IMR-90 (cell line): Measurements from ENCODE around the gene ARHGAP24. TPM values are rescaled to one million over a fixed set of nuclear protein-coding genes. Genes with fewer than 3 reads are reported as not detected.
A peak's percentile ranks its signal among the peaks of the same experiment; 100 is the strongest.

Experiments used
- ATAC-seq: fragments of 200-7000 bp; cut with Tn5 transposase; 2 replicates; pipeline ENCODE4 v1.9.1; 2020; ENCODE audit warnings: low read depth, mild to moderate bottlenecking, moderate library complexity
- BruUV-seq: library from RNA; stranded (reverse); fragments of 400-500 nt; replicated peaks from 2 replicates; lab custom pipeline; 2021; lab: Mats Ljungman, UMichigan
- CTCF ChIA-PET: fragments of 300-600 bp; formaldehyde crosslinking; extraction: SDS; loops from one replicate; lab custom pipeline; 2021; ENCODE audit warnings: antibody characterized with exemption; lab: Yijun Ruan, JAX
- POLR2A ChIA-PET: fragments of 300-600 bp; sonication (Branson Sonifier 250); formaldehyde crosslinking; loops from one replicate; lab custom pipeline; 2022; ENCODE audit warnings: antibody characterized with exemption; ENCODE audit not compliant: unreplicated experiment; lab: Charles Lee
- DNase-seq: peaks from one replicate; pipeline ENCODE4 v3.0.0; 2013
- H2AFZ ChIP-seq: replicated peaks from 2 replicates; pipeline ENCODE3; 2013; ENCODE audit warnings: low read length, mild to moderate bottlenecking; ENCODE audit not compliant: poor library complexity
- H2AK5ac ChIP-seq: 2 replicates; pipeline ENCODE4 v1.6.1; 2013; ENCODE audit warnings: low read depth, low read length, inconsistent platforms
- H2AK9ac ChIP-seq: replicated peaks from 2 replicates; pipeline ENCODE3; 2013; ENCODE audit warnings: mild to moderate bottlenecking, low read depth, low read length, moderate library complexity; ENCODE audit not compliant: poor library complexity
- H2BK120ac ChIP-seq: 2 replicates; pipeline ENCODE4 v1.6.1; 2013; ENCODE audit warnings: low read depth, low read length, inconsistent platforms
- H2BK15ac ChIP-seq: 3 replicates; pipeline ENCODE4 v1.6.1; 2013; ENCODE audit warnings: low read depth, low read length, inconsistent platforms
- H2BK20ac ChIP-seq: 2 replicates; pipeline ENCODE4 v1.6.1; 2013; ENCODE audit warnings: low read depth, mild to moderate bottlenecking, inconsistent platforms, low read length, moderate library complexity
- H2BK5ac ChIP-seq: 2 replicates; pipeline ENCODE4 v1.6.1; 2013; ENCODE audit warnings: mild to moderate bottlenecking, low read depth, low read length, inconsistent platforms; ENCODE audit not compliant: poor library complexity, severe bottlenecking
- H3K14ac ChIP-seq: replicated peaks from 2 replicates; pipeline ENCODE4 v1.6.1; 2013; ENCODE audit warnings: low read depth, low read length, inconsistent platforms
- H3K18ac ChIP-seq: 2 replicates; pipeline ENCODE4 v1.6.1; 2013; ENCODE audit warnings: low read depth, low read length, control low read depth
- H3K23ac ChIP-seq: 2 replicates; pipeline ENCODE4 v1.6.1; 2013; ENCODE audit warnings: low read depth, low read length, inconsistent platforms
- H3K27ac ChIP-seq: 2 replicates; pipeline ENCODE4 v1.5.1; 2013; ENCODE audit warnings: mild to moderate bottlenecking, control low read depth, low read length; ENCODE audit not compliant: insufficient read depth
- H3K27me3 ChIP-seq: 2 replicates; pipeline ENCODE4 v1.6.1; 2013; ENCODE audit warnings: low read length; ENCODE audit not compliant: control insufficient read depth, insufficient read depth
- H3K36me3 ChIP-seq: 2 replicates; pipeline ENCODE4 v1.6.1; 2013; ENCODE audit warnings: low read length, mixed read lengths; ENCODE audit not compliant: control insufficient read depth, insufficient read depth
- H3K4ac ChIP-seq: 2 replicates; pipeline ENCODE4 v1.6.1; 2013; ENCODE audit warnings: low read depth, low read length, inconsistent platforms
- H3K4me1 ChIP-seq: 2 replicates; pipeline ENCODE4 v1.6.1; 2013; ENCODE audit warnings: low read length, mixed read lengths; ENCODE audit not compliant: control insufficient read depth, insufficient read depth
- H3K4me2 ChIP-seq: 2 replicates; pipeline ENCODE4 v1.6.1; 2013; ENCODE audit warnings: low read depth, mild to moderate bottlenecking, control low read depth, low read length, moderate library complexity
- H3K4me3 ChIP-seq: 2 replicates; pipeline ENCODE4 v1.5.1; 2013; ENCODE audit warnings: low read depth, mild to moderate bottlenecking, control low read depth, low read length, moderate library complexity; ENCODE audit not compliant: insufficient read depth
- H3K56ac ChIP-seq: 2 replicates; pipeline ENCODE4 v1.6.1; 2013; ENCODE audit warnings: low read length, inconsistent platforms; ENCODE audit not compliant: insufficient read depth; ENCODE audit errors: extremely low read depth
- H3K79me1 ChIP-seq, 2 experiments: 2 replicates each; pipeline ENCODE4 v1.6.1; 2013; ENCODE audit warnings: low read length in 2 of 2, inconsistent platforms in 1 of 2, low read depth in 1 of 2
- H3K9ac ChIP-seq: 2 replicates; pipeline ENCODE4 v1.6.1; 2013; ENCODE audit warnings: low read depth, low read length, control low read depth
- H3K9me1 ChIP-seq: 2 replicates; pipeline ENCODE4 v1.6.1; 2013; ENCODE audit warnings: low read length, inconsistent platforms; ENCODE audit not compliant: insufficient read depth
- H3K9me3 ChIP-seq: 2 replicates; pipeline ENCODE4 v1.6.1; 2013; ENCODE audit warnings: low read length; ENCODE audit not compliant: control insufficient read depth, insufficient read depth
- H4K20me1 ChIP-seq: 2 replicates; pipeline ENCODE4 v1.6.1; 2013; ENCODE audit warnings: low read length, inconsistent platforms; ENCODE audit not compliant: insufficient read depth
- H4K5ac ChIP-seq: 2 replicates; pipeline ENCODE4 v1.6.1; 2013; ENCODE audit warnings: mild to moderate bottlenecking, low read depth, low read length, control low read depth
- H4K8ac ChIP-seq, 2 experiments: 2 replicates each; pipeline ENCODE4 v1.6.1; 2013; ENCODE audit warnings: low read depth in 2 of 2, low read length in 2 of 2, control low read depth in 1 of 2, inconsistent platforms in 1 of 2
- H4K91ac ChIP-seq: 2 replicates; pipeline ENCODE4 v1.6.1; 2013; ENCODE audit warnings: low read depth, low read length, inconsistent platforms; ENCODE audit not compliant: insufficient read depth
- CEBPB ChIP-seq: IDR thresholded peaks from 2 replicates; pipeline ENCODE4 v1.6.1; 2012; ENCODE audit warnings: low read depth, low read length, improper control_type of control experiment
- USF2 ChIP-seq: fragments of 150-350 bp; IDR thresholded peaks from 2 replicates; pipeline ENCODE4 v1.6.1; 2017; ENCODE audit warnings: mild to moderate bottlenecking, antibody characterized with exemption, low read length, low read depth
- WGBS, 2 experiments: methylation state at CpG; one replicate each; pipeline versions ENCODE4 v1.1.5 to v1.1.7; 2013; ENCODE audit warnings: missing lambda C conversion rate in 2 of 2; ENCODE audit not compliant: insufficient read length in 1 of 2; ENCODE audit errors: extremely low coverage in 2 of 2; 5-methylcytosine and 5-hydroxymethylcytosine counted together
- dilution Hi-C: fragments of 300-500 bp; cut with HindIII; formaldehyde crosslinking; loops from one replicate; pipeline ENCODE4 v1.14.3; 2018; ENCODE audit warnings: low sequenced_read_pairs; ENCODE audit not compliant: unreplicated experiment
- in situ Hi-C: fragments of 300-500 bp; cut with MboI; formaldehyde crosslinking; loops from 3 replicates; pipeline ENCODE4 v1.14.3; 2019; ENCODE audit warnings: low sequenced_read_pairs, inconsistent platforms, mixed read lengths
- intact Hi-C: fragments of 100-400 bp; cut with micrococcal nuclease; formaldehyde crosslinking; loops from 2 replicates; pipeline ENCODE4 v1.10.0; 2022
- polyA plus RNA-seq, 3 experiments: library from polyadenylated mRNA; depleted of rRNA; stranded (reverse); fragments of >200 nt; gene quantifications; 2 replicates each; pipeline ENCODE4 v1.2.3, GENCODE V29; 2012; ENCODE audit warnings: low replicate concordance in 1 of 3
- total RNA-seq: library from RNA; depleted of rRNA; stranded (reverse); fragments of >200 nt; gene quantifications from 2 replicates; pipeline ENCODE4 v1.2.3, GENCODE V29; 2012

The ARHGAP24 gene
- total and polyA plus RNA-seq, 2 of the 4 experiments (the other 2 are of a cell fraction), result 11.9 to 24.0 TPM

- H3K4me3 ChIP-seq, result no peak overlapping the region
- ATAC-seq (peak; percentile 57), DNase-seq (peak; percentile 82)
- in situ Hi-C loops (loop anchor here (10.0 kb wide), 1 partner anchor 273 kb away; no protein-coding TSS in a partner anchor), intact Hi-C loops (no loop called here), dilution Hi-C loops (no loop called here)
- H4K20me1 ChIP-seq, result no peaks in the 10 kb centered on the region; the same call in 1 of the 2 replicates
- H2AK5ac ChIP-seq, result peak overlapping the region; percentile 16; the same call in 1 of the 2 replicates
- peak overlapping the region; percentile 83; the same call in 1 of the 2 replicates for H3K23ac ChIP-seq
- peak overlapping the region; percentile 82 for H2BK120ac ChIP-seq
- peak overlapping the region; percentile 17; the same call in 1 of the 2 replicates for H4K91ac ChIP-seq
- no peak overlapping the region for H2AFZ ChIP-seq
- 0 out of 2 replicates have a peak overlapping the region, but pooled peaks have one; percentile 24 for H3K14ac ChIP-seq
- no peaks in the 10 kb centered on the region for H3K36me3 ChIP-seq
- H3K4ac ChIP-seq, result peak overlapping the region; percentile 66; the same call in 1 of the 2 replicates
- TF ChIP-seq USF2, result no peak
- TF ChIP-seq CEBPB, result peak; percentile 61; the same call in 1 of the 2 replicates
- peak overlapping the region in 1 of 2 experiments; percentile 80; a peak in 1 of 4 replicates for H4K8ac ChIP-seq
- H3K9me3 ChIP-seq, result no peaks in the 10 kb centered on the region
- H2BK15ac ChIP-seq, result 0 out of 3 replicates have a peak overlapping the region, but pooled peaks have one; percentile 19
- no peaks in the 10 kb centered on the region for H3K27me3 ChIP-seq
- 0 out of 4 replicates have a peak, but pooled peaks cover 0 to 3% of the 10 kb centered on the region in 2 experiments for H3K79me1 ChIP-seq
- H3K4me2 ChIP-seq, result peak overlapping the region; percentile 79
- ChIA-PET POLR2A (interaction anchor here (1.1 kb wide), 1 partner anchor 19 kb away, joined by 4 read pairs; no protein-coding TSS in a partner anchor), CTCF (interaction anchor here (1.2 to 2.3 kb wide), 3 partner anchors 35 to 207 kb away, joined by 4 to 16 read pairs (median 9); no protein-coding TSS in a partner anchor)
- no CpG with 5 or more reads among the region's 7 CpGs for WGBS, 2 experiments
- peak overlapping the region; percentile 80; the same call in 1 of the 2 replicates for H3K27ac ChIP-seq
- H4K5ac ChIP-seq, result peak overlapping the region; percentile 22; the same call in 1 of the 2 replicates
- H3K4me1 ChIP-seq, result peaks cover 13% of the 10 kb centered on the region
- peak overlapping the region; percentile 80 for H2BK5ac ChIP-seq
- peak overlapping the region; percentile 56; the same call in 1 of the 2 replicates for H2BK20ac ChIP-seq
- no peak overlapping the region for H2AK9ac ChIP-seq
- no peak overlapping the region for H3K9ac ChIP-seq
- H3K56ac ChIP-seq, result no peak overlapping the region
- peaks cover 3% of the 10 kb centered on the region; the same call in 1 of the 2 replicates for H3K9me1 ChIP-seq
- BruUV-seq, result no TSS peak
- peak overlapping the region; percentile 82; the same call in 1 of the 2 replicates for H3K18ac ChIP-seq
Observed at GRCh38 chr4:85761803-85762528, 287.0 kb downstream of the ARHGAP24 start.
